HEK293T (cell line): ENCODE data around the gene INTS14.

ENCODE experiments used
- L3MBTL2 ChIP-seq: fragments of 450-650 bp; conservative IDR thresholded peaks from 2 replicates; pipeline ENCODE4 v1.6.1; 2016; ENCODE audit warnings: mild to moderate bottlenecking
- SP1 ChIP-seq: fragments of 450-650 bp; IDR thresholded peaks from 2 replicates; pipeline ENCODE4 v1.6.1; 2017
- SUZ12 ChIP-seq: fragments of 450-650 bp; IDR thresholded peaks from 2 replicates; pipeline ENCODE4 v1.6.1; 2016; ENCODE audit warnings: mild to moderate bottlenecking
- ZNF384 ChIP-seq: fragments of 450-650 bp; IDR thresholded peaks from 2 replicates; pipeline ENCODE4 v1.6.1; 2016

DNA sequence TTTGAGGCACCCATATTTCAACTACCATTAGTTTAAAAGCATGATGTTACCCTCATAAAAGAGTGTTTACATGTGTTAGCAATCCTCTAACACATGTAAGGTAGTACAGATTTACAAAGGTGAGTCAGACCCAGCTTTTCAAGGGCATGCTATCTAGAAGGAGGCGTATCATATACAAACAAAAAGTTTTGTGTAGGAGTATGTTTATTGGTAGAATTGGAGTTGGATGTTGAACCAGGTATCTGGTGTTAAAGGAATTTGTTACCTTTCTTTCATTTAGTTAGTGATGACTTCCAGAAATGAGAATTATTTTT is 78.2 kb downstream of the INTS14 start:
- TF ChIP-seq L3MBTL2, result 0 out of 2 replicates have a peak, but pooled peaks have one; percentile 28
- TF ChIP-seq SP1, result no peak
- no peak for TF ChIP-seq SUZ12
- no peak for TF ChIP-seq ZNF384
